Glutamatergic neuron (in vitro differentiated cells): ENCODE measurements around the gene MAP3K10. TPM values are rescaled to one million over a fixed set of nuclear protein-coding genes. Genes with fewer than 3 reads are reported as not detected.

Experiments used
- DNase-seq: peaks from one replicate; pipeline ENCODE4 v3.0.0; 2022
- H3K27ac Mint-ChIP-seq: one replicate; pipeline ENCODE4 v1.8.0; 2020; ENCODE audit warnings: mild to moderate bottlenecking, mixed read lengths, inconsistent platforms; ENCODE audit not compliant: unreplicated experiment
- H3K27me3 Mint-ChIP-seq: one replicate; pipeline ENCODE4 v1.8.0; 2020; ENCODE audit warnings: mild to moderate bottlenecking, moderate library complexity, mixed read lengths, inconsistent platforms; ENCODE audit not compliant: unreplicated experiment
- H3K36me3 Mint-ChIP-seq: one replicate; pipeline ENCODE4 v1.8.0; 2020; ENCODE audit warnings: mild to moderate bottlenecking, mixed read lengths, inconsistent platforms; ENCODE audit not compliant: unreplicated experiment
- H3K4me1 Mint-ChIP-seq: one replicate; pipeline ENCODE4 v1.8.0; 2020; ENCODE audit warnings: mild to moderate bottlenecking, low read depth, mixed read lengths, inconsistent platforms; ENCODE audit not compliant: unreplicated experiment
- H3K4me3 Mint-ChIP-seq: one replicate; pipeline ENCODE4 v1.8.0; 2020; ENCODE audit warnings: mild to moderate bottlenecking, mixed read lengths, inconsistent platforms; ENCODE audit not compliant: unreplicated experiment
- H3K9me3 Mint-ChIP-seq: one replicate; pipeline ENCODE4 v1.8.0; 2020; ENCODE audit warnings: mild to moderate bottlenecking, moderate library complexity, mixed read lengths, inconsistent platforms; ENCODE audit not compliant: unreplicated experiment
- CTCF ChIP-seq: fragments of 200-600 bp; sonication (generic); IDR thresholded peaks from one replicate; pipeline ENCODE4 v1.5.0; 2021; ENCODE audit not compliant: partially characterized antibody, unreplicated experiment
- total RNA-seq: library from RNA; stranded (reverse); fragmentation: NEBNext Ultra II Directional; extraction: Animal tissue kit (Norgen Biotek cat#: 25700); gene quantifications from one replicate; pipeline ENCODE4 v1.2.1, GENCODE V29; 2021; ENCODE audit not compliant: unreplicated experiment

MAP3K10 gene
- total RNA-seq, 1 donor from 2014 or later = 66.9 TPM

DNA sequence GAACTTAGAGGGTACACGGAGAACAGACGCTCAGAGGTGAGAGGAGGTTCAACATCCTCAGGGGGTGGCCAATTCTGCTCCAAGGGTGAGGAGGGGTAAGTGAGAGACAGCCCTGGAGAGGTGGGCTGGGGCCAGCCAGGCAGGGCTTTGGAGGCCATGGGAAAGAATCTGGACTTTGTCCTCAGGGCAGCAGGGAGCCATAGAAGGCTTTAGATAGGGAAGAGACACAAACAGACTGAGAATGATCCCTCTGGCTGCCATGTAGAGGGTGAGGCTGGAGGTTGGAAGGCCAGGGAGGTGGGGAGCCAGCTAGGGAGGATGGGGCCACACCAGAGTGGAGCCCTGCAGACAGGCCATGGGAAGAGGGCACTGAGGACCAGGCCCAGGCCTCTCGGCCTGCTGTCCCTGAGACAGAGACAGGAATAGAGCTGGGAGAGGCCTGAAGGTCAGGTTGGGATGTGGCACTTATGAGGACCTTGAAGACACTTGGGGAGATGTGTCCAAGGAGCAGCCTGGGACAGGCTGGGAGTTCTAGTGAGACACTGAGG, 64.5 kb downstream of the MAP3K10 start:
- Mint-ChIP-seq H3K27me3 (peaks cover 4% of the 10 kb centered on the region), H3K9me3 (peaks cover 6% of the 10 kb centered on the region), H3K4me1 (peaks cover 7% of the 10 kb centered on the region), H3K36me3 (no peaks in the 10 kb centered on the region), H3K27ac (peak overlapping the region; percentile 33), H3K4me3 (peak overlapping the region; percentile 8)
- DNase-seq = no peak
- no peak for TF ChIP-seq CTCF

- peaks cover 6% of the 10 kb centered on the region for H3K9me3 Mint-ChIP-seq
- H3K4me3 Mint-ChIP-seq = no peak overlapping the region
- H3K27me3 Mint-ChIP-seq = peaks cover 4% of the 10 kb centered on the region
- TF ChIP-seq CTCF = no peak
- no peak for DNase-seq
- H3K4me1 Mint-ChIP-seq = peaks cover 7% of the 10 kb centered on the region
- H3K36me3 Mint-ChIP-seq = no peaks in the 10 kb centered on the region
- no peak overlapping the region for H3K27ac Mint-ChIP-seq
Measured at GRCh38 chr19:40256512-40256911, 65.3 kb downstream of the MAP3K10 start.

DNA sequence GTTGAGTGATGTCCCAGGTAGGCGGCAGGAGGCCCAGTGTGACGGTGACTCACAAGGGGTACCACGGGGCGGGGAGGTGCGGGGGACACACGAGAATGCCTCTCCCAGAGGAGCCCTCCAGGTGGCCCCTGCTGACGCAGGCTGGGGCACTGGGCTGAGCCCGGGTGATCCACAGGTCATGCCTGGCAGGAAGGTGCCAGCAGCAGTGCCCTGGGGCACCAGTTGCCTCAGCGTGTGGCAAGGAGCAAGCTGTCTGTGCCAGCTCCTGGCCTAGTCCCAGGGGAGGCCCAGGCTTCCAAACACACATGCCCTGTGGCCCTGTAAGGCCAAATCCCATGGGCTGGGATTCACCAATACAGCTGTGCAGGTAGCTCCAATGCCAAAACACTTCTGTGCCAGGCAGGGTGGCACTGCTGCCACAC, 65.9 kb downstream of the MAP3K10 start:
- Mint-ChIP-seq H3K4me1 (peaks cover 7% of the 10 kb centered on the region), H3K27ac (peak overlapping the region; percentile 39), H3K4me3 (no peak overlapping the region), H3K27me3 (peaks cover 4% of the 10 kb centered on the region), H3K36me3 (no peaks in the 10 kb centered on the region), H3K9me3 (peaks cover 6% of the 10 kb centered on the region)
- no peak for DNase-seq
- TF ChIP-seq CTCF = no peak

GRCh38 chr19:40261631-40262030, 70.4 kb downstream of the MAP3K10 start:
- Mint-ChIP-seq H3K27me3 (peaks cover 8% of the 10 kb centered on the region), H3K4me3 (no peak overlapping the region), H3K4me1 (peaks cover 8% of the 10 kb centered on the region), H3K9me3 (peaks cover 6% of the 10 kb centered on the region), H3K27ac (no peak overlapping the region), H3K36me3 (no peaks in the 10 kb centered on the region)
- DNase-seq = no peak
- no peak for TF ChIP-seq CTCF

GRCh38 chr19:40262422-40262821, 71.2 kb downstream of the MAP3K10 start:
- H3K4me1 Mint-ChIP-seq = peaks cover 9% of the 10 kb centered on the region
- no peak for DNase-seq
- peaks cover 8% of the 10 kb centered on the region for H3K27me3 Mint-ChIP-seq
- no peak overlapping the region for H3K27ac Mint-ChIP-seq
- TF ChIP-seq CTCF = no peak
- H3K36me3 Mint-ChIP-seq = no peaks in the 10 kb centered on the region
- H3K9me3 Mint-ChIP-seq = peaks cover 5% of the 10 kb centered on the region
- no peak overlapping the region for H3K4me3 Mint-ChIP-seq
